ENCODE measurements around the gene GCSAM.

Gene GCSAM

DNA sequence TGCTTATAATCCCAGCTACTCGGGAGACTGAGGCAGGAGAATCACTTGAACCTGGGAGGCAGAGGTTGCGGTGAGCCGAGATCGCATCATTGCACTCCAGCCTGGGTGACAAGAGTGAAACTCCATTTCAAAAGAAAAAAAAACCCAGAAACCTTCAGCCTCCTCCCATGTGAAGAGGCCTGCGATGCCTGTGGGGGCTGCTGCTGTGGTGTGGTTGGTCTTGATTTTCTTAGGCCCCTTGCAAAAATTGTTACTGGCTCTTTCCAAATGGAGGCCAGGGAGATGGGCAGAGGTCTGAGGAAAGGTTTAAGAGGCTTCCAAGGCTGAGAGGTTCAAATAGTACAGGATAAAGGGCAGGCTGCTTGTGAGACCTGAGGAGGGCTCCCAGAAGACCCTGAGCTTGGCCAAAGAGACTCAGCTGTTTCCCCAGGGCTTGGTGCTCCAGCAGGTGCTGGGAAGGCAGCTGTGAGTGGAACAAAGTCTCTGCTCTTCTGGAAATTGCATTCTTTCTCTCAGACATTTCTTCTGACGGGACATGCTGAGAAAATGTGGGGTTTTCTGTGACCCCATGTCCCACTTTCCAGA, 18.4 kb downstream of the GCSAM start:
- H3K9me3 ChIP-seq (ENCODE audit: low read length) = peaks cover 2% of the 10 kb centered on the region
- no peaks in the 10 kb centered on the region for H3K36me3 ChIP-seq (ENCODE audit: insufficient read depth, low read length)
- peaks cover 3% of the 10 kb centered on the region for H3K4me1 ChIP-seq (ENCODE audit: insufficient read depth, low read length)
- H2AFZ ChIP-seq (ENCODE audit: low read depth, low read length) = no peak overlapping the region
- H3K4me3 ChIP-seq (ENCODE audit: low read length) = no peak overlapping the region
- H3K27me3 ChIP-seq (ENCODE audit: insufficient read depth, low read length) = no peaks in the 10 kb centered on the region

DNA sequence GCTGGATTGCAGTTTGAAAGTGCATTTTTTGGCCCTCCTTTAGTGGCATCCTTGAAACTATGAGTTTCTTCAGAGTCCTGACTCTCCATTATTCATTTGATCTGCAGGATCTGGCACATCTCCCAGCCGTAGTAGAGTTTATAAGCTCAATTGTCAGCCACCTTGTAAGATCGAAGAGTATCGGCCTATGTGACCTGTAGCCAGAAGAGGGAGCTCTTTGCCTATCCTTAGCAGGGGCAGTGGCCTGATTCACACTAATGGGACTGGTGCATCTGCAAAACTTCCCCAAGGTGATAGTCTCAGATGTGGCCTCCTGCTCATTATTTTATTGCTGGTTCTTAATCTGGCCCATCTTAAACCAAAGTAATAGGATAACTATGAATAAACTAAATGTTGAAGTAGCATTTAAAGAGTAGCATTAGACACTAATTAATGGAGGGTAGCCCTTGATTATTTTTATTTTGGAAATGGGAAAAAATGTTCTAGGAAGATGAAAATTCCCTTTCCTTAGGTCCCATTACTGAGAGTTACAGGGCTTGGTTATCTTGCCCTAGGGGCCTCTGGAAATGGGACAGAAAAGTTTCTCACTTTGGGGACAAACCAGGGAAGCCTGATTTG, 21.2 kb downstream of the GCSAM start:
- Histone ChIP-seq H3K36me3 (ENCODE audit: insufficient read depth, low read length) (no peaks in the 10 kb centered on the region), H3K27me3 (ENCODE audit: insufficient read depth, low read length) (no peaks in the 10 kb centered on the region), H3K9me3 (ENCODE audit: low read length) (peaks cover 2% of the 10 kb centered on the region), H3K4me1 (ENCODE audit: insufficient read depth, low read length) (peaks cover 3% of the 10 kb centered on the region), H2AFZ (ENCODE audit: low read depth, low read length) (no peak overlapping the region), H3K4me3 (ENCODE audit: low read length) (no peak overlapping the region)

DNA sequence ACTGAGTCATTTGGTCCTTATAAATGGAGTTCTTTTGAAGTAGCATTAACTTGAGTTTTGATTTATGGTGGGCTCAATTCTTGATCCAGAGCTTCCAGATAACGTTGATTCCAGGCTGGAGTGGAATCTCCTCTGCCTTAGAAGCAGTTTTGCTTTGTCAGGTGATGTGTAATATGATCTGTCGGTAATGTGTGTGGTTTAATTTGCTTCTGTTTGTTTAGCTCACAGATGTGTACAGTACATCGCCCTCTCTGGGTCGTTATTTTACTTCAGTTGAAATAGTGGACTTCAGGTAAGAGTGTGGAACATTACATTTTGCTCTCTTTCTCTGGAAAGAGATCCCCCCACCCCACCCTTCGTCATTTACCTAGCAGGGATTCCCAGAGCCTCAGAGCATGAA, 23.7 kb downstream of the GCSAM start:
- Histone ChIP-seq H2AFZ (ENCODE audit: low read depth, low read length) (no peak overlapping the region), H3K36me3 (ENCODE audit: insufficient read depth, low read length) (no peaks in the 10 kb centered on the region), H3K9me3 (ENCODE audit: low read length) (peaks cover 2% of the 10 kb centered on the region), H3K4me3 (ENCODE audit: low read length) (no peak overlapping the region), H3K27me3 (ENCODE audit: insufficient read depth, low read length) (no peaks in the 10 kb centered on the region), H3K4me1 (ENCODE audit: insufficient read depth, low read length) (no peaks in the 10 kb centered on the region)

DNA sequence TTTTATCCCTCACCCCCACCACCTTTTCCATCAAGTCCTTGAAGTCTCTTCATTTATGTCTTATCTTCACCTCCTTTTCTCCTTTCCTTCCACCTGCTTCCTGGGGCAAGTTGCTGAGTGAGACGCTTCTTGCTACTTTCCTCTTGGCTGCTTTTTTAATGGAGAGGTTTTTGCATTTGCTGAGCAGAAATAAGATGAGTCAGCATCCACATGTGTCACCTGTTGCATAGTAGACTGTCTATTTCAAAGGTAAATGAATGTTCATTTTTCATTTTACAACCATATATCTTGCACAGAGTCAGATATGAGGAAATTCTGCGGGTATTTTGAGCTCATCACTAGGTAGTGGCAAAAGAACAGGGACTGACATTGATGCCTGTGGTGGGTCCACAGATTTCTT, 28.3 kb downstream of the GCSAM start:
- Histone ChIP-seq H3K27me3 (ENCODE audit: insufficient read depth, low read length) (no peaks in the 10 kb centered on the region), H3K4me3 (ENCODE audit: low read length) (no peak overlapping the region), H2AFZ (ENCODE audit: low read depth, low read length) (no peak overlapping the region), H3K36me3 (ENCODE audit: insufficient read depth, low read length) (no peaks in the 10 kb centered on the region), H3K4me1 (ENCODE audit: insufficient read depth, low read length) (no peaks in the 10 kb centered on the region), H3K9me3 (ENCODE audit: low read length) (no peaks in the 10 kb centered on the region)

DNA sequence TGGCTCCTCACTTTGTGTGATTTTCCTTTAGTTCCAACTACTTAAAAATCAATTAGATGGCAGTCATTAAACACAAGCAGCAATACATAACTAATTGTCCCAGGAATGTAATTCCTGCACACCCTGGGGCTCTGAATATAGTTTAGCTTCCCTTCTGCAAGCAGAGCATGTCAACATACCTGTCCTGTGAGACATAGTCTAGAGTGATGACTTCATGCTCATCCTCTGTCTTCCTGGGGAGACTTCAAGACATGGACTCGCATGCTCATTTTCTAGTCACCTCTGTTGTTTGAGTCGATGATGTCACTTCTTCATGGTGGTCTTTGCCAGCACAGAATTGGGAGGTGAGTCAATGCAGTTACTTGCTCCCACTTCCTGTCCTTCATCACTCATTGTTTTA, 31.1 kb downstream of the GCSAM start:
- Histone ChIP-seq H2AFZ (ENCODE audit: low read depth, low read length) (no peak overlapping the region), H3K9me3 (ENCODE audit: low read length) (no peaks in the 10 kb centered on the region), H3K4me1 (ENCODE audit: insufficient read depth, low read length) (no peaks in the 10 kb centered on the region), H3K36me3 (ENCODE audit: insufficient read depth, low read length) (no peaks in the 10 kb centered on the region), H3K27me3 (ENCODE audit: insufficient read depth, low read length) (no peaks in the 10 kb centered on the region), H3K4me3 (ENCODE audit: low read length) (no peak overlapping the region)

DNA sequence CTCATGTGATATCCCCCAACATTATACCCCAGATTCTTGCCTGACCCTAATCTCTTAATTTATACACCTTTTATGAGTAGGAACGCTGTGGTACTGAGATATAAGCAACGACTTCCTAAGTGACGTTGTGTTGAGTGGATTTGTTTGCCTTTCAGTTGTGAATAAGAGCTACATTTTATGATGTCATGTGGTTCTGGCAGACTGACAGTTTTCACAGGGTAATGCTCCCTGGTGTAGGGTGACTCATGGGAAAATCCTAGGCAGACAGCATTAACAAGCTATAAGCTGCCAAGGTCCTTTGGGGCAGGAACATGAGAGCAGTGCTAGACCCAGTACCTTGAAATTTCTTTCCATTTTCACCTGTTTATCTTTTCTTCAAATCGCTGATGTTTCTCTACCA, 35.7 kb downstream of the GCSAM start:
- no peak overlapping the region for H2AFZ ChIP-seq (ENCODE audit: low read depth, low read length)
- H3K4me1 ChIP-seq (ENCODE audit: insufficient read depth, low read length) = peaks cover 10% of the 10 kb centered on the region

DNA sequence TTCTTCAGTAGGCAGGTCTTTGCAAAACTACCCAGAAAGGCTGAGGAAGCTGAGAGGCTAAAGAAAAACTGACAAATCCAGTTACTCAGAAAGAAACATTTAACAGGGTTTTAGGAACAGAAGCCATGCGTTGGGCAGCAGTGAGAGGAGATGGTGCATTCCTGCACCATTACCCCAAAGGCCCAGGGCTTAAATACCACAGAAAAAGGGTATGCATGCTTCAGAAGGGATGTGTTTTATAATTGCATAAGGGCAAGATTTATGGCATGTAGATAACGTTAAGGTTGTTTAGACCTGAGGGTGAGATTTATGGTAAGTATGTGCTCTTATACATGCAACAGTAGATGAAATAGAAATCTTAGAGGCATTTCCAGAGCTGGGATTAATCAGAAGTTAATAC, 36.9 kb downstream of the GCSAM start:
- Histone ChIP-seq H3K27me3 (ENCODE audit: insufficient read depth, low read length) (no peaks in the 10 kb centered on the region), H3K36me3 (ENCODE audit: insufficient read depth, low read length) (no peaks in the 10 kb centered on the region), H3K9me3 (ENCODE audit: low read length) (peaks cover 3% of the 10 kb centered on the region), H3K4me3 (ENCODE audit: low read length) (no peak overlapping the region), H2AFZ (ENCODE audit: low read depth, low read length) (no peak overlapping the region), H3K4me1 (ENCODE audit: insufficient read depth, low read length) (peaks cover 12% of the 10 kb centered on the region)

More for the DNA sequence above, 35.7 kb downstream of the GCSAM start:
- Histone ChIP-seq H3K36me3 (ENCODE audit: insufficient read depth, low read length) (no peaks in the 10 kb centered on the region), H3K9me3 (ENCODE audit: low read length) (peaks cover 3% of the 10 kb centered on the region), H3K27me3 (ENCODE audit: insufficient read depth, low read length) (no peaks in the 10 kb centered on the region), H3K4me3 (ENCODE audit: low read length) (no peak overlapping the region)

DNA sequence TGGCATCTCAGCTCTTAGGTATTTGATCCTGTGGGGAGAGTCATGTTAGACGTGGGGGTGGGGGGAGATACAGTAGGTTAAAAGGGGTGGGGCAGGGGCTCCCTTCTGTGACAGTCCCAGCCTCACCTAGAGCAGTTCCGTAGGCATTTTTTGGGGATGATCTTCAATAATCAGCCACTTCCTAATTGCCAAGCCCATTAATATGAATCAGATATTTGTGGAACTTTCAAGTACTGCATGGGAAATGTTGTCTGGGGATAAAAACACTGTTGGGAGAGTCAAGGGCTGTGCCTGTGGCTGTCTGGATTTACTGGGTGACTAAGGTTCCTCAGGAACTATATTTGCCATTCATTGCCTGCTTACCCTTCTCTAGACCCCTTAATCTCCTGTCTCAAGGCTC, 37.3 kb downstream of the GCSAM start:
- peaks cover 3% of the 10 kb centered on the region for H3K9me3 ChIP-seq (ENCODE audit: low read length)
- no peak overlapping the region for H2AFZ ChIP-seq (ENCODE audit: low read depth, low read length)
- H3K27me3 ChIP-seq (ENCODE audit: insufficient read depth, low read length) = no peaks in the 10 kb centered on the region
- H3K4me1 ChIP-seq (ENCODE audit: insufficient read depth, low read length) = peaks cover 14% of the 10 kb centered on the region
- H3K4me3 ChIP-seq (ENCODE audit: low read length) = no peak overlapping the region
- no peaks in the 10 kb centered on the region for H3K36me3 ChIP-seq (ENCODE audit: insufficient read depth, low read length)

DNA sequence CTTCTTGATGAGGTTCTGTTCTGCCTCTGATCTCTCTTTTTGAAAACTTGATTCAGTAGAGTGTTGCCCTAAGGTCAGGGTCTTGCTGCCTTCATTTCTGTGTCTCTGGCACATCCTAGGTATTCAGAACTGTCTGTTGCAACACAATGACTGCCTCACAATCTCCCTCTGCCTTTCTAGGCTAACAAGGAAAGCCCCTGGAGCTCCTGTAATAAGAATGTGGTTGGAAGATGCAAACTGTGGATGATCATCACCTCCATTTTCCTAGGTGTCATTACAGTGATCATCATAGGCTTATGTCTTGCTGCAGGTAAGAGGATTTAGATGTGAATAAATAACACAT, 39.9 kb downstream of the GCSAM start:
- Histone ChIP-seq H3K9me3 (ENCODE audit: low read length) (peaks cover 3% of the 10 kb centered on the region), H3K27me3 (ENCODE audit: insufficient read depth, low read length) (no peaks in the 10 kb centered on the region), H3K36me3 (ENCODE audit: insufficient read depth, low read length) (no peaks in the 10 kb centered on the region), H3K4me1 (ENCODE audit: insufficient read depth, low read length) (peaks cover 17% of the 10 kb centered on the region), H3K4me3 (ENCODE audit: low read length) (no peak overlapping the region), H2AFZ (ENCODE audit: low read depth, low read length) (peak overlapping the region; percentile 3)

DNA sequence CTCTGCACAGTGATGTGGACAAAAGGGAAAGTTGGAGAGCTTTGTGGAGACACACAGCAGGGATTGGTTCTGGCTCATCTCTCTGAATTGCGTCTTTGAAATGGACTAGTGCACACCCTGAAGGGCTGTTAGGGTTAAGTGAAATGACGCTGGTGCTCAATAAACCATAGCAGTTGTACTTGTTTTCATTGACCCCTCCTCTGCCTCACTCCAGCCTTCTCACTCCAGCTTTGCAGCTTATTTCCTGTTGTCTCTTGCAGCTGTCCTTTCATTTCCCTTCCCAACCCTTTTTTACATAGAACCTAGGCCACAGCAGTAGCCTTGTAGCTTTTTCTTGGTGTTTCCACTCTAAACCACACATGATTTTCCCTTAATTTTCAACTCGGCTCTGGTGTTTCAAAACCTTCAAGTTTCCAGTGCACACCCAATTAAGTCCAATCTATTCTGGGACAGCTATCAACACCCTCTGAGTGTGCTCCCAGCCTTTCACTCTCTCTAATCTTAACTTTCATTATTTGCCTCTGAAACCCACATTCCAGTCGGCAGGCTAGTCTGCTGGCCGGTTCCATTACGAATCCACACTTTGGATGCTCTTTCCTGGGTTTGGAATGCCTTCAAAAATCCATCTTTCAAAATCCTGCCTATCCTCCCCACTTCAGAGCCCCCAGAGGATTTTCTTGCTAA, 40.4 kb downstream of the GCSAM start:
- H3K27me3 ChIP-seq (ENCODE audit: insufficient read depth, low read length) = peaks cover 4% of the 10 kb centered on the region
- peak overlapping the region; percentile 3 for H2AFZ ChIP-seq (ENCODE audit: low read depth, low read length)
- peaks cover 3% of the 10 kb centered on the region for H3K9me3 ChIP-seq (ENCODE audit: low read length)
- H3K4me1 ChIP-seq (ENCODE audit: insufficient read depth, low read length) = peaks cover 17% of the 10 kb centered on the region
- H3K4me3 ChIP-seq (ENCODE audit: low read length) = no peak overlapping the region
- no peaks in the 10 kb centered on the region for H3K36me3 ChIP-seq (ENCODE audit: insufficient read depth, low read length)

DNA sequence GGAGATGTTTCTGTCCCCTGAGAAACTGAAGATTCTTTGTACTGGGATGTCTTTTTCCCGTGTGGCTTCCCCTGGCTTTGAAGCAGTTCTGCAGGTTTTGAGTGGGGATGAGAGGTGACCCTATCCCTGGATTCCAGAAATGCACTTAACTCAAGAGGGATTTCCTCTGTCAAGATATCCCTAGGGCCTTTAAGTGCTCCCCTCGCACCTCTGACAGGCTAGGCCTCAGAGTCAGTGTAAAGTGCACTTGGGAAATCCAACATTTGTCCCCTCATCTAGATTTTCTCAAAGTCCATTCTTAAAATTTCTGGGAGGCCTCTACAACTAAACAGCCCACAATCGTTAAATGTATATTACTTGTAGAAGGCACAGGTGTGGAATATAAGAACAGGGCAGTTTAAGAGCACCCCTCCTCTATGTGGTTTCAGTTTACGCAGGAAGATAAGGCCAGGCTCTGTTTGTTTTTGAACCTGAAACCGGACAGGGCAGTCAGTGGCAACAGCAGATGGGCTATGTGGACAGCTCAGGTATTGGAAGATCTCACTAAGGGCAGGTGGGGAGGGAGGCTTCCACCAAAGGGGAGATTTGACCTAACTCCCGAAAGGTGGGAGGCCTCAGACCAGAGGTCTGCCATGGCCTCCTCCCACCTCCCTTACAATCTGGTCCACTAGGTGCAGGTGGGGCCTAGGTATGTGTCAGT, 42.0 kb downstream of the GCSAM start:
- Histone ChIP-seq H3K36me3 (ENCODE audit: insufficient read depth, low read length) (no peaks in the 10 kb centered on the region), H3K4me3 (ENCODE audit: low read length) (no peak overlapping the region), H2AFZ (ENCODE audit: low read depth, low read length) (no peak overlapping the region), H3K9me3 (ENCODE audit: low read length) (peaks cover 3% of the 10 kb centered on the region), H3K4me1 (ENCODE audit: insufficient read depth, low read length) (peaks cover 17% of the 10 kb centered on the region), H3K27me3 (ENCODE audit: insufficient read depth, low read length) (peaks cover 18% of the 10 kb centered on the region)

DNA sequence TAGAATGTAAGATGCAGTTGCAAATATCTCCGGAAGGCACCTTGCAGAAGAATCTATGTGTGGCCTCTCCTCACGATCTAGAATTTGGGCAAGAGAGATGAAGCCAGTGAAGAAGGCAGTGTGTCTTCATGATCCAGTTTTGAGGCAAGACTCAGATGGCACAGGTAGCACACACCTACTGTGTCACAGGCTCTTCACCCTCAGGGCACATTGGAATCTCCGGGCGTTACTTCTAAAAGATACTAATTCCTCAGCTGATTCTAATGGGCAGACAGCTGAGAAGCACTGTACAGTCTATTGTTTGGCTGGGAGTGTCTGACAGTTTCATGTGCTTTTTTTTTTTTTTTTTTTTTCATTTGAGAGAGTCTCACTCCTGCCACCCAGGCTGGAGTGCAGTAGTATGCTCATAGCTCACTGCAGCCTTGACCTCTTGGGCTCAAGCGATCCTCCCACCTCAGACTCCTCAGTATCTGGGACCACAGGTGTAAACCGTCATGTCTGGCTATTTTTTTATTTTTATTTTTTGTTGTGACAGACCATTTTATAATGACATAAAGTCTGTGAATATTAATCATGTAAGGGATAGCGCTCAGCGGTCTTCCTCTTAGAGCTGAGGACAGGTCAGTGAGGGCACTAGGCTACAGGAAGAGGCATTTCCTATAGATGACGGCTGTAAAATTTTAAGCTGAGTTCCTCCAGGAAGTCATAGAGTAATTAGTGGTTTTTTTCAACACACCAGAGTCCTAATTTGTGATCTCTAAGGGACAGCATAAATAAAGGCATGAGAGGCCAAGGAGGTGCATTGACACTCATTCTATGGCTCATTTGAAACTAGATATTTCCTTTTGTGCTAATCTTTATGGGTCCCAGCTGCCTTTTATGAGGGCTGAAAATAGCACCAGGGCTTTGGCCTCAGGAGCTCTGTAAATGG, 42.8 kb downstream of the GCSAM start:
- Histone ChIP-seq H3K27me3 (ENCODE audit: insufficient read depth, low read length) (peaks cover 26% of the 10 kb centered on the region), H3K4me1 (ENCODE audit: insufficient read depth, low read length) (peaks cover 17% of the 10 kb centered on the region), H3K9me3 (ENCODE audit: low read length) (peaks cover 3% of the 10 kb centered on the region), H2AFZ (ENCODE audit: low read depth, low read length) (no peak overlapping the region), H3K36me3 (ENCODE audit: insufficient read depth, low read length) (no peaks in the 10 kb centered on the region), H3K4me3 (ENCODE audit: low read length) (no peak overlapping the region)
